CD4-positive, alpha-beta T cell (primary cell): Measurements from ENCODE around the gene LCE3D. TPM values are rescaled to one million over a fixed set of nuclear protein-coding genes. Genes with fewer than 3 reads are reported as not detected.

Experiments
- ATAC-seq: fragments of 200-7000 bp; cut with Tn5 transposase; one replicate; pipeline ENCODE4 v1.10.0; 2022; ENCODE audit warnings: mild to moderate bottlenecking; ENCODE audit not compliant: poor library complexity
- CTCF ChIA-PET: fragments of 350-600 bp; sonication (Branson Sonifier 250); formaldehyde crosslinking; loops from one replicate; lab custom pipeline; 2021; ENCODE audit warnings: antibody characterized with exemption, inconsistent platforms; lab: Charles Lee
- POLR2A ChIA-PET: fragments of 350-600 bp; sonication (Branson Sonifier 250); formaldehyde crosslinking; loops from one replicate; lab custom pipeline; 2021; ENCODE audit warnings: antibody characterized with exemption, inconsistent platforms; lab: Charles Lee
- DNase-seq, 14 experiments: peaks; one replicate each; pipeline ENCODE4 v3.0.0-alpha.2; 2013 to 2020; ENCODE audit warnings: mixed read lengths in 2 of 14
- H3K27ac ChIP-seq, 2 donors: one replicate each; pipeline versions ENCODE4 v1.5.1 to v1.7.0; 2013; ENCODE audit warnings: low read length in 2 of 2, low read depth in 1 of 2, mild to moderate bottlenecking in 1 of 2
- H3K27me3 ChIP-seq, 2 experiments: 1 replicate in 1 of 2; 2 replicates in 1 of 2; pipeline versions ENCODE4 v1.6.1 to v1.7.0; 2013; ENCODE audit warnings: low read length in 2 of 2, control low read depth in 1 of 2, mild to moderate bottlenecking in 1 of 2, moderate library complexity in 1 of 2; ENCODE audit not compliant: insufficient read depth in 2 of 2, control insufficient read depth in 1 of 2
- H3K36me3 ChIP-seq: one replicate; pipeline ENCODE4 v1.6.1; 2013; ENCODE audit warnings: low read length, control low read depth; ENCODE audit not compliant: insufficient read depth
- H3K4me1 ChIP-seq: one replicate; pipeline ENCODE4 v1.6.1; 2013; ENCODE audit warnings: low read length, control low read depth; ENCODE audit not compliant: insufficient read depth
- H3K4me3 ChIP-seq: one replicate; pipeline ENCODE4 v1.5.1; 2013; ENCODE audit warnings: mild to moderate bottlenecking, low read length, moderate library complexity
- H3K9me3 ChIP-seq, 2 experiments: 1 replicate in 1 of 2; 2 replicates in 1 of 2; pipeline versions ENCODE4 v1.6.1 to v1.7.0; 2013; ENCODE audit warnings: low read length in 2 of 2, mild to moderate bottlenecking in 2 of 2, control low read depth in 1 of 2, moderate library complexity in 1 of 2; ENCODE audit not compliant: control insufficient read depth in 1 of 2, insufficient read depth in 1 of 2
- H3K27ac Mint-ChIP-seq: one replicate; pipeline ENCODE4 v1.8.0; 2020; ENCODE audit warnings: mixed read lengths
- H3K27me3 Mint-ChIP-seq: one replicate; pipeline ENCODE4 v1.8.0; 2021; ENCODE audit warnings: mixed read lengths
- H3K36me3 Mint-ChIP-seq: one replicate; pipeline ENCODE4 v1.8.0; 2021; ENCODE audit warnings: low read depth, mixed read lengths
- H3K4me1 Mint-ChIP-seq: one replicate; pipeline ENCODE4 v1.8.0; 2021; ENCODE audit warnings: low read depth, mixed read lengths
- H3K4me3 Mint-ChIP-seq: one replicate; pipeline ENCODE4 v1.8.0; 2020; ENCODE audit warnings: mild to moderate bottlenecking, mixed read lengths
- H3K9me3 Mint-ChIP-seq: one replicate; pipeline ENCODE4 v1.8.0; 2020; ENCODE audit warnings: mixed read lengths
- intact Hi-C, 2 experiments: fragments of 100-400 bp; cut with DNase I in 1 of 2; cut with micrococcal nuclease in 1 of 2; formaldehyde crosslinking; loops; one replicate each; pipeline versions ENCODE4 v1.15.1 to v1.9.0; 2023 to 2025; cut with DNase I, micrococcal nuclease
- total RNA-seq, 174 experiments: library from RNA in 2 of 174; stranded (reverse) in 2 of 174; gene quantifications; one replicate each; pipeline ENCODE4 v1.2.3 and lab custom pipeline; 2021 to 2026
- TF ChIP-seq, protein P1 (sequence below): fragments of 200-600 bp; IDR thresholded peaks from one replicate; pipeline ENCODE4 v1.8.0; 2022; ENCODE audit warnings: antibody characterized with exemption, mild to moderate bottlenecking

Gene LCE3D
- total RNA-seq, 2 experiments from 2014 or later = not detected

- peaks cover 7 to 30% of the 10 kb centered on the region in 2 experiments for H3K27me3 ChIP-seq
- Mint-ChIP-seq H3K27me3 (peaks cover 64% of the 10 kb centered on the region), H3K27ac (no peak overlapping the region), H3K4me1 (no peaks in the 10 kb centered on the region), H3K9me3 (no peaks in the 10 kb centered on the region), H3K4me3 (no peak overlapping the region), H3K36me3 (no peaks in the 10 kb centered on the region)
- no peaks in the 10 kb centered on the region for H3K4me1 ChIP-seq
- intact Hi-C loops = no loop called here
- POLR2A ChIA-PET = no interaction called here
- H3K36me3 ChIP-seq = no peaks in the 10 kb centered on the region
- H3K27ac ChIP-seq = no peak overlapping the region
- no peaks in the 10 kb centered on the region for H3K9me3 ChIP-seq
- TF ChIP-seq, protein P1, sequence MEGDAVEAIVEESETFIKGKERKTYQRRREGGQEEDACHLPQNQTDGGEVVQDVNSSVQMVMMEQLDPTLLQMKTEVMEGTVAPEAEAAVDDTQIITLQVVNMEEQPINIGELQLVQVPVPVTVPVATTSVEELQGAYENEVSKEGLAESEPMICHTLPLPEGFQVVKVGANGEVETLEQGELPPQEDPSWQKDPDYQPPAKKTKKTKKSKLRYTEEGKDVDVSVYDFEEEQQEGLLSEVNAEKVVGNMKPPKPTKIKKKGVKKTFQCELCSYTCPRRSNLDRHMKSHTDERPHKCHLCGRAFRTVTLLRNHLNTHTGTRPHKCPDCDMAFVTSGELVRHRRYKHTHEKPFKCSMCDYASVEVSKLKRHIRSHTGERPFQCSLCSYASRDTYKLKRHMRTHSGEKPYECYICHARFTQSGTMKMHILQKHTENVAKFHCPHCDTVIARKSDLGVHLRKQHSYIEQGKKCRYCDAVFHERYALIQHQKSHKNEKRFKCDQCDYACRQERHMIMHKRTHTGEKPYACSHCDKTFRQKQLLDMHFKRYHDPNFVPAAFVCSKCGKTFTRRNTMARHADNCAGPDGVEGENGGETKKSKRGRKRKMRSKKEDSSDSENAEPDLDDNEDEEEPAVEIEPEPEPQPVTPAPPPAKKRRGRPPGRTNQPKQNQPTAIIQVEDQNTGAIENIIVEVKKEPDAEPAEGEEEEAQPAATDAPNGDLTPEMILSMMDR = no peak
- ATAC-seq (no peak), DNase-seq (no peak)
- CTCF ChIA-PET = no interaction called here
- no peak overlapping the region for H3K4me3 ChIP-seq
Measured at GRCh38 chr1:152537496-152537895, 42.8 kb downstream of the LCE3D start.

DNA sequence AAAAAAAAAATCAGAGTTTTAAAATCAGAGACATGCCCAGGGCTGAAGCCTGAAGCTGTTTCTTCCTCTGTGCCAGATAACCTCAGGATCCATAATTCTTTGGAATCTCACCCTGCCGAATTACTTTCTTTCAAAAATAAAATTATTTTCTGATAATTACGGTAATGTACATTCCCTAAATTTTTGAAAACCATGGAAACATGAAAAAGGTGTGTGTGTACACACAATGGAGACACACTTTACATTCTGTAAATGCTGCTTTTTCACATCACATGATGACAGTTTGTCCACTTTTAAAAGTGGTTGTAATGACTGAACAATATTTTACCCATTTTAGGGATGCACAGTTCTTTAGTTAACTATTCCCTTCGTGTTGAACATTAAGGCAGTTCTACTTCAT lies 44.5 kb downstream of the LCE3D start:
- ChIA-PET CTCF (no interaction called here), POLR2A (no interaction called here)
- H3K27ac Mint-ChIP-seq = no peak overlapping the region
- H3K9me3 ChIP-seq = no peaks in the 10 kb centered on the region
- no peak for ATAC-seq
- H3K4me1 ChIP-seq = no peaks in the 10 kb centered on the region
- H3K36me3 Mint-ChIP-seq = no peaks in the 10 kb centered on the region
- peaks cover 7 to 19% of the 10 kb centered on the region in 2 experiments for H3K27me3 ChIP-seq
- H3K4me1 Mint-ChIP-seq = no peaks in the 10 kb centered on the region
- H3K4me3 Mint-ChIP-seq = no peak overlapping the region
- no peaks in the 10 kb centered on the region for H3K9me3 Mint-ChIP-seq
- intact Hi-C loops = no loop called here
- DNase-seq = no peak
- no peak overlapping the region for H3K4me3 ChIP-seq
- H3K36me3 ChIP-seq = no peaks in the 10 kb centered on the region
- peaks cover 56% of the 10 kb centered on the region for H3K27me3 Mint-ChIP-seq
- TF ChIP-seq, protein P1 = no peak
- no peak overlapping the region for H3K27ac ChIP-seq

DNA sequence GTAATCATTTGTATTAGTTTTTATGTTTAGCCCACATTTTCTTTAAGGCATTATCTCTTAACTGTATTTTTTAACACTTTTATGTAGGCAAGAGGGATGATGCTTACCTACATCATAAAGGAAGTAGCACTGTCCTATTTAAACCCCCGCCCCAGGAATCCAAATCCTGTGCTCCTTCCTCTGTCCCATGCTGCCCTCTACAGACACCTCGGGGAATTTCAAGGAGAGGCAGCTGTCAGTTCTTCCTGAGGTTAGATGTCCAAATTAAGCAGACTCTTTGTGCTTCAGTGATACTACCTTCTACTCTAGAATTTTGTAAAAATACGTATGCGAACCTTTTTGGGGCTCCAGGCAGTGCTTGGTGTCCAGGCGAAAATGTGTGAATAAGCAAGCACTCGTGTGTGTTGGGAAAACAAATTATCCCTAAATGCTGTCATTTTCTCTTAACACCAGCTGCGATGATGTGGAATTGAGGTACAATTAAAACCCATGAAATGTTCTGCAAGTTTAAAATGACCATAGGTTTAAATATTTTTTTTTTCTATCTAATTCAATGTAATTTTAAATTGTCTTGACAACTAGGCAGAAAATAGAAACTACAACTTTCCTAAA lies 46.9 kb downstream of the LCE3D start:
- Histone ChIP-seq H3K4me1 (no peaks in the 10 kb centered on the region), H3K36me3 (no peaks in the 10 kb centered on the region), H3K27me3 (peaks cover 5 to 19% of the 10 kb centered on the region in 2 experiments), H3K9me3 (no peaks in the 10 kb centered on the region), H3K27ac (no peak overlapping the region), H3K4me3 (no peak overlapping the region)
- intact Hi-C loops = no loop called here
- Mint-ChIP-seq H3K9me3 (no peaks in the 10 kb centered on the region), H3K36me3 (no peaks in the 10 kb centered on the region), H3K27ac (no peak overlapping the region), H3K4me3 (no peak overlapping the region), H3K27me3 (peaks cover 56% of the 10 kb centered on the region), H3K4me1 (no peaks in the 10 kb centered on the region)
- ChIA-PET POLR2A (no interaction called here), CTCF (no interaction called here)
- TF ChIP-seq, protein P1 = peak; percentile 45
- DNase-seq (peak in 3 of 14 experiments; percentile 13 to 21 (median 19)), ATAC-seq (no peak)

Other genes starting within 250 kb of the LCE3D start
- not detected for gene FLG2, start 220.5 kb downstream of the LCE3D start, total RNA-seq
- gene CRNN, start 166.3 kb downstream of the LCE3D start, total RNA-seq = not detected
- not detected for gene LCE5A, start 69.7 kb downstream of the LCE3D start, total RNA-seq
- gene CRCT1, start 66.0 kb downstream of the LCE3D start, total RNA-seq = not detected
- not detected for gene LCE3E, start 13.7 kb downstream of the LCE3D start, total RNA-seq
- not detected for gene LCE3C, start 19.7 kb upstream of the LCE3D start, total RNA-seq
- gene LCE3B, start 33.3 kb upstream of the LCE3D start, total RNA-seq = not detected
- not detected for gene LCE3A, start 42.6 kb upstream of the LCE3D start, total RNA-seq
- gene LCE2D, start 82.9 kb upstream of the LCE3D start, total RNA-seq = not detected
- gene LCE2C, start 94.8 kb upstream of the LCE3D start, total RNA-seq = not detected
- not detected for gene LCE2B, start 105.6 kb upstream of the LCE3D start, total RNA-seq
- not detected for gene LCE2A, start 117.8 kb upstream of the LCE3D start, total RNA-seq
- gene LCE4A, start 127.6 kb upstream of the LCE3D start, total RNA-seq = not detected
- not detected for gene KPRP, start 177.5 kb upstream of the LCE3D start, total RNA-seq
- gene LCE1F, start 194.6 kb upstream of the LCE3D start, total RNA-seq = not detected
- not detected for gene LCE1E, start 205.7 kb upstream of the LCE3D start, total RNA-seq
- not detected for gene LCE1D, start 216.2 kb upstream of the LCE3D start, total RNA-seq
- not detected for gene LCE1C, start 226.1 kb upstream of the LCE3D start, total RNA-seq
- gene LCE1B, start 231.5 kb upstream of the LCE3D start, total RNA-seq = not detected
- gene LCE1A, start 247.0 kb upstream of the LCE3D start, total RNA-seq = not detected